ENCODE results near the gene CABP4. TPM values are rescaled to one million over a fixed set of nuclear protein-coding genes. Genes with fewer than 3 reads are reported as not detected.

Gene CABP4
- total RNA-seq, 1 donor, result not detected

- Histone ChIP-seq H4K20me1 (ENCODE audit: insufficient read depth, low read length) (peaks cover 7% of the 10 kb centered on the region), H3K27ac (ENCODE audit: low read depth, low read length) (peak overlapping the region; percentile 86), H3K4me2 (ENCODE audit: insufficient read depth, low read length) (peak overlapping the region; percentile 82), H3K9me3 (ENCODE audit: low read depth, low read length) (no peaks in the 10 kb centered on the region), H3K79me2 (ENCODE audit: insufficient read depth, low read length) (peaks cover 25% of the 10 kb centered on the region), H3K36me3 (ENCODE audit: insufficient read depth, low read length) (no peaks in the 10 kb centered on the region), H3K4me3 (ENCODE audit: insufficient read depth, low read length) (peak overlapping the region; percentile 82), H2AFZ (ENCODE audit: low read length) (peak overlapping the region; percentile 99), H3K27me3 (ENCODE audit: insufficient read depth, low read length) (no peaks in the 10 kb centered on the region), H3K4me1 (ENCODE audit: insufficient read depth, low read length) (peaks cover 7% of the 10 kb centered on the region)
- DNase-seq (ENCODE audit: insufficient read length, low spot score, missing footprints), result no peak
- no peak for TF ChIP-seq CTCF (IDR thresholded peaks at IDR 0.05; ENCODE audit: extremely low read depth, low read depth, low read length)
Measured at GRCh38 chr11:67482275-67482826, 27.2 kb downstream of the CABP4 start.

- no peaks in the 10 kb centered on the region for H3K27me3 ChIP-seq (ENCODE audit: insufficient read depth, low read length)
- no peaks in the 10 kb centered on the region for H3K36me3 ChIP-seq (ENCODE audit: insufficient read depth, low read length)
- peak within 1 kb of the TSS; percentile 82 for H3K4me2 ChIP-seq (ENCODE audit: insufficient read depth, low read length)
- peaks cover 25% of the 10 kb centered on the region for H3K79me2 ChIP-seq (ENCODE audit: insufficient read depth, low read length)
- H2AFZ ChIP-seq (ENCODE audit: low read length), result peak within 1 kb of the TSS; percentile 99
- no peaks in the 10 kb centered on the region for H3K9me3 ChIP-seq (ENCODE audit: low read depth, low read length)
- H3K4me3 ChIP-seq (ENCODE audit: insufficient read depth, low read length), result peak within 1 kb of the TSS; percentile 82
- DNase-seq (ENCODE audit: insufficient read length, low spot score, missing footprints), result peak; percentile 100
- peak within 1 kb of the TSS; percentile 86 for H3K27ac ChIP-seq (ENCODE audit: low read depth, low read length)
- no peak for TF ChIP-seq CTCF (IDR thresholded peaks at IDR 0.05; ENCODE audit: extremely low read depth, low read depth, low read length)
- peaks cover 12% of the 10 kb centered on the region for H4K20me1 ChIP-seq (ENCODE audit: insufficient read depth, low read length)
- peaks cover 7% of the 10 kb centered on the region for H3K4me1 ChIP-seq (ENCODE audit: insufficient read depth, low read length)
Measured at GRCh38 chr11:67482827-67483798, 28.0 kb downstream of the CABP4 start, which contains the start of gene AIP. Gene AIP, plus strand, starts transcription at chr11:67483026. Its CDS starts 133 bp downstream, at chr11:67483159.

- no peaks in the 10 kb centered on the region for H3K9me3 ChIP-seq (ENCODE audit: low read depth, low read length)
- H3K4me1 ChIP-seq (ENCODE audit: insufficient read depth, low read length), result peaks cover 7% of the 10 kb centered on the region
- H3K4me2 ChIP-seq (ENCODE audit: insufficient read depth, low read length), result peak overlapping the region; percentile 82
- no peak overlapping the region for H3K27ac ChIP-seq (ENCODE audit: low read depth, low read length)
- H4K20me1 ChIP-seq (ENCODE audit: insufficient read depth, low read length), result peaks cover 12% of the 10 kb centered on the region
- H3K36me3 ChIP-seq (ENCODE audit: insufficient read depth, low read length), result no peaks in the 10 kb centered on the region
- no peak overlapping the region for H2AFZ ChIP-seq (ENCODE audit: low read length)
- H3K4me3 ChIP-seq (ENCODE audit: insufficient read depth, low read length), result peak overlapping the region; percentile 82
- H3K27me3 ChIP-seq (ENCODE audit: insufficient read depth, low read length), result no peaks in the 10 kb centered on the region
- DNase-seq (ENCODE audit: insufficient read length, low spot score, missing footprints), result peak; percentile 36
- peaks cover 25% of the 10 kb centered on the region for H3K79me2 ChIP-seq (ENCODE audit: insufficient read depth, low read length)
- TF ChIP-seq CTCF (IDR thresholded peaks at IDR 0.05; ENCODE audit: extremely low read depth, low read depth, low read length), result no peak
Measured at GRCh38 chr11:67483831-67484665, 28.9 kb downstream of the CABP4 start.

All from osteoblast (primary cell).